T-helper 1 cell treated with Interleukin-12 subunit alpha and Interleukin-12 subunit beta and Interleukin-4 antibody, amounts not matched to agents 30 μg/mL and 1 μg/mL, for 36 hours (primary cell): Measurements from ENCODE around the gene NUP62CL.
A peak's percentile ranks its signal among the peaks of the same experiment; 100 is the strongest.
"Not testable (repeated sequence)": the region's sequence is repeated elsewhere in the genome, so short reads cannot be mapped to it uniquely, and the experiment has no call there.

Source experiments
- H3K27ac Mint-ChIP-seq: one replicate; pipeline ENCODE4 v1.8.0; 2021; ENCODE audit warnings: mild to moderate bottlenecking, mixed read lengths
- H3K27me3 Mint-ChIP-seq: one replicate; pipeline ENCODE4 v1.8.0; 2021; ENCODE audit warnings: low read depth, mixed read lengths
- H3K36me3 Mint-ChIP-seq: one replicate; pipeline ENCODE4 v1.8.0; 2021; ENCODE audit warnings: low read depth, mixed read lengths
- H3K4me1 Mint-ChIP-seq: one replicate; pipeline ENCODE4 v1.8.0; 2021; ENCODE audit warnings: low read depth, mixed read lengths
- H3K4me3 Mint-ChIP-seq: one replicate; pipeline ENCODE4 v1.8.0; 2021; ENCODE audit warnings: mild to moderate bottlenecking, moderate library complexity, mixed read lengths
- H3K9me3 Mint-ChIP-seq: one replicate; pipeline ENCODE4 v1.8.0; 2021; ENCODE audit warnings: mixed read lengths

The NUP62CL gene

GRCh38 chrX:107168257-107168656 lies 38.0 kb downstream of the NUP62CL start:
- H3K9me3 Mint-ChIP-seq = no peaks in the 10 kb centered on the region
- H3K27me3 Mint-ChIP-seq = no peaks in the 10 kb centered on the region
- H3K27ac Mint-ChIP-seq = no peak overlapping the region
- H3K4me3 Mint-ChIP-seq = no peak overlapping the region
- no peaks in the 10 kb centered on the region for H3K4me1 Mint-ChIP-seq
- H3K36me3 Mint-ChIP-seq = no peaks in the 10 kb centered on the region

- no peak overlapping the region for H3K4me3 Mint-ChIP-seq
- no peaks in the 10 kb centered on the region for H3K36me3 Mint-ChIP-seq
- peaks cover 5% of the 10 kb centered on the region for H3K27me3 Mint-ChIP-seq
- no peaks in the 10 kb centered on the region for H3K4me1 Mint-ChIP-seq
- no peak overlapping the region for H3K27ac Mint-ChIP-seq
- no peaks in the 10 kb centered on the region for H3K9me3 Mint-ChIP-seq
These were observed 38.9 kb downstream of the NUP62CL start for GRCh38 chrX:107167163-107167921.

GRCh38 chrX:107157618-107158017 lies 48.6 kb downstream of the NUP62CL start:
- H3K4me3 Mint-ChIP-seq, H3K27me3 Mint-ChIP-seq, H3K36me3 Mint-ChIP-seq, H3K27ac Mint-ChIP-seq, H3K9me3 Mint-ChIP-seq, H3K4me1 Mint-ChIP-seq: not testable (repeated sequence)

- not testable (repeated sequence) for H3K27me3 Mint-ChIP-seq, H3K36me3 Mint-ChIP-seq, H3K4me1 Mint-ChIP-seq, H3K9me3 Mint-ChIP-seq
- Mint-ChIP-seq H3K4me3 (peak overlapping the region; percentile 68), H3K27ac (peak overlapping the region; percentile 49)
These were observed 50.4 kb downstream of the NUP62CL start for GRCh38 chrX:107155621-107156430.

- H3K9me3 Mint-ChIP-seq = no peaks in the 10 kb centered on the region
- H3K36me3 Mint-ChIP-seq = no peaks in the 10 kb centered on the region
- peaks cover 10% of the 10 kb centered on the region for H3K4me1 Mint-ChIP-seq
- peak overlapping the region; percentile 49 for H3K27ac Mint-ChIP-seq
- H3K4me3 Mint-ChIP-seq = peak overlapping the region; percentile 68
- H3K27me3 Mint-ChIP-seq = no peaks in the 10 kb centered on the region
These were observed 51.2 kb downstream of the NUP62CL start for GRCh38 chrX:107154787-107155620.

GRCh38 chrX:107153005-107153404 lies 53.2 kb downstream of the NUP62CL start:
- Mint-ChIP-seq H3K36me3 (no peaks in the 10 kb centered on the region), H3K27me3 (no peaks in the 10 kb centered on the region), H3K4me1 (peaks cover 10% of the 10 kb centered on the region), H3K27ac (no peak overlapping the region), H3K4me3 (no peak overlapping the region), H3K9me3 (no peaks in the 10 kb centered on the region)

- no peaks in the 10 kb centered on the region for H3K27me3 Mint-ChIP-seq
- H3K36me3 Mint-ChIP-seq = no peaks in the 10 kb centered on the region
- H3K27ac Mint-ChIP-seq = no peak overlapping the region
- H3K4me3 Mint-ChIP-seq = no peak overlapping the region
- H3K9me3 Mint-ChIP-seq = no peaks in the 10 kb centered on the region
- peaks cover 4% of the 10 kb centered on the region for H3K4me1 Mint-ChIP-seq
These were observed 59.6 kb downstream of the NUP62CL start for GRCh38 chrX:107146670-107147069.

- peak overlapping the region; percentile 53 for H3K4me3 Mint-ChIP-seq
These were observed 70.3 kb downstream of the NUP62CL start for GRCh38 chrX:107135965-107136307.

GRCh38 chrX:107135049-107135964 lies 70.9 kb downstream of the NUP62CL start:
- Mint-ChIP-seq H3K27ac (peak overlapping the region; percentile 62), H3K9me3 (no peaks in the 10 kb centered on the region), H3K36me3 (peaks cover 3% of the 10 kb centered on the region), H3K27me3 (no peaks in the 10 kb centered on the region), H3K4me1 (peaks cover 11% of the 10 kb centered on the region), H3K4me3 (peak overlapping the region; percentile 53)

More at GRCh38 chrX:107135965-107136307, 70.3 kb downstream of the NUP62CL start:
- Mint-ChIP-seq H3K9me3 (no peaks in the 10 kb centered on the region), H3K27me3 (no peaks in the 10 kb centered on the region), H3K4me1 (peaks cover 11% of the 10 kb centered on the region), H3K27ac (peak overlapping the region; percentile 62), H3K36me3 (peaks cover 3% of the 10 kb centered on the region)

- Mint-ChIP-seq H3K4me3 (no peak overlapping the region), H3K27ac (no peak overlapping the region), H3K4me1 (peaks cover 7% of the 10 kb centered on the region), H3K27me3 (no peaks in the 10 kb centered on the region), H3K9me3 (no peaks in the 10 kb centered on the region), H3K36me3 (no peaks in the 10 kb centered on the region)
These were observed 82.5 kb downstream of the NUP62CL start for GRCh38 chrX:107123750-107124149.

GRCh38 chrX:107119283-107119682 lies 87.0 kb downstream of the NUP62CL start:
- H3K27me3 Mint-ChIP-seq = no peaks in the 10 kb centered on the region
- peaks cover 22% of the 10 kb centered on the region for H3K4me1 Mint-ChIP-seq
- H3K9me3 Mint-ChIP-seq = no peaks in the 10 kb centered on the region
- H3K27ac Mint-ChIP-seq = peak overlapping the region; percentile 99
- peak overlapping the region; percentile 100 for H3K4me3 Mint-ChIP-seq
- peaks cover 18% of the 10 kb centered on the region for H3K36me3 Mint-ChIP-seq

GRCh38 chrX:107118322-107119147 lies 87.7 kb downstream of the NUP62CL start, which contains the start of gene RBM41:
RBM41 (minus strand) TSS chrX:107118822; CDS start chrX:107118773, 49 bp downstream.
- no peaks in the 10 kb centered on the region for H3K27me3 Mint-ChIP-seq

GRCh38 chrX:107117993-107118321 lies 88.3 kb downstream of the NUP62CL start:
- H3K27ac Mint-ChIP-seq = no peak overlapping the region
- peak overlapping the region; percentile 100 for H3K4me3 Mint-ChIP-seq
- H3K9me3 Mint-ChIP-seq = no peaks in the 10 kb centered on the region
- peaks cover 32% of the 10 kb centered on the region for H3K4me1 Mint-ChIP-seq
- no peaks in the 10 kb centered on the region for H3K27me3 Mint-ChIP-seq
- H3K36me3 Mint-ChIP-seq = peaks cover 28% of the 10 kb centered on the region

More at GRCh38 chrX:107118322-107119147, 87.7 kb downstream of the NUP62CL start, which contains the start of gene RBM41:
- H3K4me3 Mint-ChIP-seq = peak within 1 kb of the TSS; percentile 100
- H3K36me3 Mint-ChIP-seq = peaks cover 25% of the 10 kb centered on the region
- no peaks in the 10 kb centered on the region for H3K9me3 Mint-ChIP-seq
- peak within 1 kb of the TSS; percentile 99 for H3K27ac Mint-ChIP-seq
- H3K4me1 Mint-ChIP-seq = peaks cover 28% of the 10 kb centered on the region
